ENCODE data around the gene PID1. TPM values are rescaled to one million over a fixed set of nuclear protein-coding genes. Genes with fewer than 3 reads are reported as not detected.

PID1 gene
- total RNA-seq, 1 donor from 2014 or later: 1.4 TPM

- no peaks in the 10 kb centered on the region for H3K27me3 ChIP-seq
- H3K27ac ChIP-seq: no peak overlapping the region
- H4K20me1 ChIP-seq (ENCODE audit: low read depth): no peaks in the 10 kb centered on the region
- no peaks in the 10 kb centered on the region for H3K79me2 ChIP-seq (ENCODE audit: low read depth)
- Mint-ChIP-seq H3K27me3 (ENCODE audit: insufficient read depth, low read depth) (no peaks in the 10 kb centered on the region), H3K9me3 (no peaks in the 10 kb centered on the region), H3K27ac (no peak overlapping the region), H3K36me3 (no peaks in the 10 kb centered on the region), H3K4me3 (no peak overlapping the region), H3K4me1 (no peaks in the 10 kb centered on the region)
- H2AFZ ChIP-seq (replicated peaks): no peak overlapping the region
- no peak overlapping the region for H3K4me2 ChIP-seq
- no peak overlapping the region for H3K4me3 ChIP-seq
- H3K9me3 ChIP-seq (ENCODE audit: low read depth): no peaks in the 10 kb centered on the region
- TF ChIP-seq CTCF (IDR thresholded peaks at IDR 0.05): no peak
- no peak for TF ChIP-seq EZH2phosphoT487 (IDR thresholded peaks at IDR 0.05)
- no peak for TF ChIP-seq EZH2 (IDR thresholded peaks at IDR 0.05)
- no peaks in the 10 kb centered on the region for H3K4me1 ChIP-seq
- no peaks in the 10 kb centered on the region for H3F3A ChIP-seq (ENCODE audit: low read depth)
- H3K9ac ChIP-seq: no peak overlapping the region
- no peaks in the 10 kb centered on the region for H3K36me3 ChIP-seq
- DNase-seq (ENCODE audit: low spot score): no peak
Measured at GRCh38 chr2:229313591-229313990, 42.5 kb upstream of the PID1 start.

GRCh38 chr2:229301237-229301636, 30.1 kb upstream of the PID1 start:
- H3K9me3 Mint-ChIP-seq: no peaks in the 10 kb centered on the region
- TF ChIP-seq EZH2 (IDR thresholded peaks at IDR 0.05): no peak
- TF ChIP-seq EZH2phosphoT487 (IDR thresholded peaks at IDR 0.05): no peak
- no peak for TF ChIP-seq CTCF (IDR thresholded peaks at IDR 0.05)
- H3K36me3 Mint-ChIP-seq: no peaks in the 10 kb centered on the region
- H3K36me3 ChIP-seq: no peaks in the 10 kb centered on the region
- no peak for DNase-seq (ENCODE audit: low spot score)
- no peak overlapping the region for H3K4me3 ChIP-seq
- no peaks in the 10 kb centered on the region for H3K79me2 ChIP-seq (ENCODE audit: low read depth)
- no peak overlapping the region for H3K27ac Mint-ChIP-seq
- no peaks in the 10 kb centered on the region for H3K4me1 ChIP-seq
- H3F3A ChIP-seq (ENCODE audit: low read depth): no peaks in the 10 kb centered on the region
- H3K27me3 Mint-ChIP-seq (ENCODE audit: insufficient read depth, low read depth): peaks cover 3% of the 10 kb centered on the region
- no peaks in the 10 kb centered on the region for H3K9me3 ChIP-seq (ENCODE audit: low read depth)
- no peak overlapping the region for H3K9ac ChIP-seq
- H4K20me1 ChIP-seq (ENCODE audit: low read depth): no peaks in the 10 kb centered on the region
- H3K4me3 Mint-ChIP-seq: no peak overlapping the region
- no peaks in the 10 kb centered on the region for H3K27me3 ChIP-seq
- H3K4me2 ChIP-seq: no peak overlapping the region
- H3K27ac ChIP-seq: no peak overlapping the region
- H2AFZ ChIP-seq (replicated peaks): no peak overlapping the region
- no peaks in the 10 kb centered on the region for H3K4me1 Mint-ChIP-seq

GRCh38 chr2:229300790-229301189, 29.7 kb upstream of the PID1 start:
- no peaks in the 10 kb centered on the region for H3K36me3 Mint-ChIP-seq
- DNase-seq (ENCODE audit: low spot score): no peak
- H3K9me3 Mint-ChIP-seq: no peaks in the 10 kb centered on the region
- peaks cover 3% of the 10 kb centered on the region for H3K27me3 Mint-ChIP-seq (ENCODE audit: insufficient read depth, low read depth)
- Histone ChIP-seq H3K4me1 (no peaks in the 10 kb centered on the region), H3K36me3 (no peaks in the 10 kb centered on the region), H3K4me3 (no peak overlapping the region), H3K9me3 (ENCODE audit: low read depth) (no peaks in the 10 kb centered on the region), H3K79me2 (ENCODE audit: low read depth) (no peaks in the 10 kb centered on the region), H3K9ac (no peak overlapping the region), H3K4me2 (no peak overlapping the region), H3K27ac (no peak overlapping the region), H4K20me1 (ENCODE audit: low read depth) (no peaks in the 10 kb centered on the region), H3F3A (ENCODE audit: low read depth) (no peaks in the 10 kb centered on the region), H2AFZ (replicated peaks) (no peak overlapping the region), H3K27me3 (no peaks in the 10 kb centered on the region)
- H3K4me3 Mint-ChIP-seq: no peak overlapping the region
- H3K27ac Mint-ChIP-seq: no peak overlapping the region
- TF ChIP-seq EZH2 (IDR thresholded peaks at IDR 0.05): no peak
- TF ChIP-seq CTCF (IDR thresholded peaks at IDR 0.05): no peak
- no peak for TF ChIP-seq EZH2phosphoT487 (IDR thresholded peaks at IDR 0.05)
- H3K4me1 Mint-ChIP-seq: no peaks in the 10 kb centered on the region

Measured in neural progenitor cell (in vitro differentiated cells).